PFSK-1 (cell line): ENCODE data around the gene FMNL3.

Experiments used
- FOXP2 ChIP-seq: optimal IDR thresholded peaks from 2 replicates; pipeline ENCODE3; 2011; ENCODE audit warnings: borderline replicate concordance, control low read depth, inconsistent platforms; ENCODE audit not compliant: insufficient read depth; ENCODE audit errors: extremely low read length, extremely low read depth
- POLR2AphosphoS5 ChIP-seq: IDR thresholded peaks from 2 replicates; pipeline ENCODE4 v1.6.1; 2012; ENCODE audit warnings: low read depth, mild to moderate bottlenecking, control low read depth, low read length, moderate library complexity
- REST ChIP-seq, 2 experiments: IDR thresholded peaks; 2 replicates each; pipeline versions ENCODE4 v1.6.1 to v1.8.0; 2011 to 2012; ENCODE audit warnings: low read depth in 2 of 2, low read length in 2 of 2, control low read depth in 1 of 2, inconsistent platforms in 1 of 2, mild to moderate bottlenecking in 1 of 2, moderate library complexity in 1 of 2; ENCODE audit not compliant: insufficient read depth in 1 of 2
- SIN3A ChIP-seq: IDR thresholded peaks from 2 replicates; pipeline ENCODE4 v1.6.1; 2012; ENCODE audit warnings: mild to moderate bottlenecking, low read length, moderate library complexity, borderline replicate concordance; ENCODE audit not compliant: insufficient read depth
- TAF1 ChIP-seq: IDR thresholded peaks from 2 replicates; pipeline ENCODE4 v1.6.1; 2012; ENCODE audit warnings: low read length, control low read depth, borderline replicate concordance; ENCODE audit not compliant: insufficient read depth

The FMNL3 gene

GRCh38 chr12:49621651-49622500 is 85.3 kb downstream of the FMNL3 start:
- TF ChIP-seq REST (IDR thresholded peaks at IDR 0.05; ENCODE audit: insufficient read depth in 1 of 2, low read depth in 2 of 2, low read length in 2 of 2) (no peak), FOXP2 (no peak), POLR2AphosphoS5 (no peak), SIN3A (no peak), TAF1 (no peak)

GRCh38 chr12:49619286-49619685 is 87.9 kb downstream of the FMNL3 start:
- TF ChIP-seq POLR2AphosphoS5 (no peak), FOXP2 (no peak), SIN3A (no peak), REST (IDR thresholded peaks at IDR 0.05; ENCODE audit: insufficient read depth in 1 of 2, low read depth in 2 of 2, low read length in 2 of 2) (no peak)

- TF ChIP-seq SIN3A = no peak
- TF ChIP-seq REST (IDR thresholded peaks at IDR 0.05; ENCODE audit: insufficient read depth in 1 of 2, low read depth in 2 of 2, low read length in 2 of 2) = no peak
- TF ChIP-seq TAF1 = no peak
- TF ChIP-seq FOXP2 = no peak
- TF ChIP-seq POLR2AphosphoS5 = no peak
Measured at GRCh38 chr12:49618576-49618975, 88.6 kb downstream of the FMNL3 start.

GRCh38 chr12:49616533-49617219 is 90.5 kb downstream of the FMNL3 start:
- TF ChIP-seq REST (IDR thresholded peaks at IDR 0.05; ENCODE audit: insufficient read depth in 1 of 2, low read depth in 2 of 2, low read length in 2 of 2) (no peak), SIN3A (no peak), POLR2AphosphoS5 (no peak), FOXP2 (no peak), TAF1 (no peak)
